Measurements from ENCODE around the gene RINT1. TPM values are rescaled to one million over a fixed set of nuclear protein-coding genes. Genes with fewer than 3 reads are reported as not detected.

RINT1 gene
- total RNA-seq, 1 experiment from 2014 or later, result 26.6 TPM

DNA sequence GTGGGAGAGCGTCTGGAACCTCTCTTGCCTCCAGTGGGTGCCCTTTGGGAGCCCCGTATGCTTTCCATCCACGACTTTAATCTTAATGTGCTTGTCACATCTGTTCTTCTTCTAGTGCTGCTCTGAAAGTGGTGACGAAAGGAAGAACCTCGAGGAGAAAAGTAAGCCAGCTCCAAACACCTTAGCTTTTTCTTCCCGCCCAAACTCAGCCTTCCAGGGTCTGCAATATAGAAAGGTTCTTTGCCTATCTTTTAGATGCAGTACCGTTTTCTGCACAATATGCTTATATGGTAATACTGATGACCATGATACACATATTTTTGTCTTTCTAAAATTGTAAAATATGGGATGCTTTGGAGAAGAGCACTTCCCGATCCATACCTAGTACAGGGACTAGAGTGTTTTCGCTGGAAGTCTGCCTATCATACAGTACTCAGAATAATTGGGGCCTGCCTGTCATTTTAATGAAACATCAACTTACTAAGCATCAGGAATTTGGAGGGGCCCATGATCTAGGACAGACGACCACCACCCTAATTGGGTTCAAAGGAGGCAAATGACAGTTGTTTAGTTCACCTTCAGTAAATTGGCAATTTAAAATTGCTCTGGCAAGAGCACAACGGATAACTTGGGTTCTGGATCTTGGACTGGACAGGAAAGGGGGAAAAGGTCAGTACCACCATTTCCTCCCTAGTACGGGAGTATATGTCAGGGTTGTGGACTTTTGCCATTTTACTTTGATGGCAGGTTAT is 884 bp downstream of the RINT1 start:
- DNase-seq (ENCODE audit: low spot score) (no peak), ATAC-seq (no peak)
- Mint-ChIP-seq H3K36me3 (peaks cover 7% of the 10 kb centered on the region), H3K4me1 (peaks cover 12% of the 10 kb centered on the region), H3K27me3 (ENCODE audit: low read depth) (no peaks in the 10 kb centered on the region), H3K27ac (peak overlapping the region; percentile 13; the same call in 1 of the 2 replicates), H3K9me3 (no peaks in the 10 kb centered on the region), H3K4me3 (peak overlapping the region; percentile 94)
- POLR2A ChIA-PET, result no interaction called here
- TF ChIP-seq SMAD4 (CRISPR knock-in tag; IDR thresholded peaks at IDR 0.05) (no peak), TEAD1 (CRISPR knock-in tag; IDR thresholded peaks at IDR 0.05) (no peak), CREM (CRISPR knock-in tag; IDR thresholded peaks at IDR 0.05) (no peak), GRHL2 (CRISPR knock-in tag; IDR thresholded peaks at IDR 0.05; ENCODE audit: insufficient replicate concordance, severe bottlenecking) (no peak), ELF4 (CRISPR knock-in tag; IDR thresholded peaks at IDR 0.05; ENCODE audit: low read depth) (no peak), TEAD4 (CRISPR knock-in tag; IDR thresholded peaks at IDR 0.05) (no peak), NR3C1 (CRISPR knock-in tag; conservative IDR thresholded peaks at IDR 0.05; ENCODE audit: low read depth) (no peak), ZNF263 (CRISPR knock-in tag; IDR thresholded peaks at IDR 0.05; ENCODE audit: low read depth) (no peak), ZNF138 (CRISPR knock-in tag; conservative IDR thresholded peaks at IDR 0.05) (no peak), IRF2 (CRISPR knock-in tag; IDR thresholded peaks at IDR 0.05; ENCODE audit: borderline replicate concordance, low read depth) (no peak), KAT7 (CRISPR knock-in tag; IDR thresholded peaks at IDR 0.05; ENCODE audit: borderline replicate concordance) (no peak), ZNF671 (CRISPR knock-in tag; IDR thresholded peaks at IDR 0.05) (no peak), ZNF121 (CRISPR knock-in tag; IDR thresholded peaks at IDR 0.05) (no peak), TCF7 (CRISPR knock-in tag; IDR thresholded peaks at IDR 0.05; ENCODE audit: low read depth) (no peak)
- TF ChIP-seq, protein P1, sequence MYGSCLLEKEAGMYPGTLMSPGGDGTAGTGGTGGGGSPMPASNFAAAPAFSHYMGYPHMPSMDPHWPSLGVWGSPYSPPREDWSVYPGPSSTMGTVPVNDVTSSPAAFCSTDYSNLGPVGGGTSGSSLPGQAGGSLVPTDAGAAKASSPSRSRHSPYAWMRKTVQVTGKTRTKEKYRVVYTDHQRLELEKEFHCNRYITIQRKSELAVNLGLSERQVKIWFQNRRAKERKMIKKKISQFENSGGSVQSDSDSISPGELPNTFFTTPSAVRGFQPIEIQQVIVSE (CRISPR knock-in tag; IDR thresholded peaks at IDR 0.05; ENCODE audit: borderline replicate concordance), result no peak
- TF ChIP-seq, protein P2, sequence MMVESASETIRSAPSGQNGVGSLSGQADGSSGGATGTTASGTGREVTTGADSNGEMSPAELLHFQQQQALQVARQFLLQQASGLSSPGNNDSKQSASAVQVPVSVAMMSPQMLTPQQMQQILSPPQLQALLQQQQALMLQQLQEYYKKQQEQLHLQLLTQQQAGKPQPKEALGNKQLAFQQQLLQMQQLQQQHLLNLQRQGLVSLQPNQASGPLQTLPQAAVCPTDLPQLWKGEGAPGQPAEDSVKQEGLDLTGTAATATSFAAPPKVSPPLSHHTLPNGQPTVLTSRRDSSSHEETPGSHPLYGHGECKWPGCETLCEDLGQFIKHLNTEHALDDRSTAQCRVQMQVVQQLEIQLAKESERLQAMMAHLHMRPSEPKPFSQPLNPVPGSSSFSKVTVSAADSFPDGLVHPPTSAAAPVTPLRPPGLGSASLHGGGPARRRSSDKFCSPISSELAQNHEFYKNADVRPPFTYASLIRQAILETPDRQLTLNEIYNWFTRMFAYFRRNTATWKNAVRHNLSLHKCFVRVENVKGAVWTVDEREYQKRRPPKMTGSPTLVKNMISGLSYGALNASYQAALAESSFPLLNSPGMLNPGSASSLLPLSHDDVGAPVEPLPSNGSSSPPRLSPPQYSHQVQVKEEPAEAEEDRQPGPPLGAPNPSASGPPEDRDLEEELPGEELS (CRISPR knock-in tag; IDR thresholded peaks at IDR 0.05), result no peak
- TF ChIP-seq, protein P3, sequence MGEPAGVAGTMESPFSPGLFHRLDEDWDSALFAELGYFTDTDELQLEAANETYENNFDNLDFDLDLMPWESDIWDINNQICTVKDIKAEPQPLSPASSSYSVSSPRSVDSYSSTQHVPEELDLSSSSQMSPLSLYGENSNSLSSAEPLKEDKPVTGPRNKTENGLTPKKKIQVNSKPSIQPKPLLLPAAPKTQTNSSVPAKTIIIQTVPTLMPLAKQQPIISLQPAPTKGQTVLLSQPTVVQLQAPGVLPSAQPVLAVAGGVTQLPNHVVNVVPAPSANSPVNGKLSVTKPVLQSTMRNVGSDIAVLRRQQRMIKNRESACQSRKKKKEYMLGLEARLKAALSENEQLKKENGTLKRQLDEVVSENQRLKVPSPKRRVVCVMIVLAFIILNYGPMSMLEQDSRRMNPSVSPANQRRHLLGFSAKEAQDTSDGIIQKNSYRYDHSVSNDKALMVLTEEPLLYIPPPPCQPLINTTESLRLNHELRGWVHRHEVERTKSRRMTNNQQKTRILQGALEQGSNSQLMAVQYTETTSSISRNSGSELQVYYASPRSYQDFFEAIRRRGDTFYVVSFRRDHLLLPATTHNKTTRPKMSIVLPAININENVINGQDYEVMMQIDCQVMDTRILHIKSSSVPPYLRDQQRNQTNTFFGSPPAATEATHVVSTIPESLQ (CRISPR knock-in tag; IDR thresholded peaks at IDR 0.05), result no peak
- TF ChIP-seq, protein P4, sequence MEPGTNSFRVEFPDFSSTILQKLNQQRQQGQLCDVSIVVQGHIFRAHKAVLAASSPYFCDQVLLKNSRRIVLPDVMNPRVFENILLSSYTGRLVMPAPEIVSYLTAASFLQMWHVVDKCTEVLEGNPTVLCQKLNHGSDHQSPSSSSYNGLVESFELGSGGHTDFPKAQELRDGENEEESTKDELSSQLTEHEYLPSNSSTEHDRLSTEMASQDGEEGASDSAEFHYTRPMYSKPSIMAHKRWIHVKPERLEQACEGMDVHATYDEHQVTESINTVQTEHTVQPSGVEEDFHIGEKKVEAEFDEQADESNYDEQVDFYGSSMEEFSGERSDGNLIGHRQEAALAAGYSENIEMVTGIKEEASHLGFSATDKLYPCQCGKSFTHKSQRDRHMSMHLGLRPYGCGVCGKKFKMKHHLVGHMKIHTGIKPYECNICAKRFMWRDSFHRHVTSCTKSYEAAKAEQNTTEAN (CRISPR knock-in tag; IDR thresholded peaks at IDR 0.05), result no peak
- TF ChIP-seq, protein P5, sequence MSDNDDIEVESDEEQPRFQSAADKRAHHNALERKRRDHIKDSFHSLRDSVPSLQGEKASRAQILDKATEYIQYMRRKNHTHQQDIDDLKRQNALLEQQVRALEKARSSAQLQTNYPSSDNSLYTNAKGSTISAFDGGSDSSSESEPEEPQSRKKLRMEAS (CRISPR knock-in tag; IDR thresholded peaks at IDR 0.05), result no peak
- TF ChIP-seq, protein P6, sequence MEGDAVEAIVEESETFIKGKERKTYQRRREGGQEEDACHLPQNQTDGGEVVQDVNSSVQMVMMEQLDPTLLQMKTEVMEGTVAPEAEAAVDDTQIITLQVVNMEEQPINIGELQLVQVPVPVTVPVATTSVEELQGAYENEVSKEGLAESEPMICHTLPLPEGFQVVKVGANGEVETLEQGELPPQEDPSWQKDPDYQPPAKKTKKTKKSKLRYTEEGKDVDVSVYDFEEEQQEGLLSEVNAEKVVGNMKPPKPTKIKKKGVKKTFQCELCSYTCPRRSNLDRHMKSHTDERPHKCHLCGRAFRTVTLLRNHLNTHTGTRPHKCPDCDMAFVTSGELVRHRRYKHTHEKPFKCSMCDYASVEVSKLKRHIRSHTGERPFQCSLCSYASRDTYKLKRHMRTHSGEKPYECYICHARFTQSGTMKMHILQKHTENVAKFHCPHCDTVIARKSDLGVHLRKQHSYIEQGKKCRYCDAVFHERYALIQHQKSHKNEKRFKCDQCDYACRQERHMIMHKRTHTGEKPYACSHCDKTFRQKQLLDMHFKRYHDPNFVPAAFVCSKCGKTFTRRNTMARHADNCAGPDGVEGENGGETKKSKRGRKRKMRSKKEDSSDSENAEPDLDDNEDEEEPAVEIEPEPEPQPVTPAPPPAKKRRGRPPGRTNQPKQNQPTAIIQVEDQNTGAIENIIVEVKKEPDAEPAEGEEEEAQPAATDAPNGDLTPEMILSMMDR (IDR thresholded peaks at IDR 0.05), result no peak
- CTCF ChIA-PET, result interaction anchor here (1.4 to 1.8 kb wide), 7 partner anchors 10 to 111 kb away, joined by 4 to 17 read pairs (median 7); partner anchors contain the start of genes EFCAB10 and PUS7

Measured in WTC11 (cell line).